Loucy (cell line): Measurements from ENCODE around the gene FER.

Source experiments
- H2AFZ ChIP-seq: fragments of 200-600 bp; sonication (generic); 2 replicates; pipeline ENCODE4 v1.6.0; 2016; ENCODE audit warnings: antibody characterized with exemption, mild to moderate bottlenecking, low read length, moderate library complexity
- H3F3A ChIP-seq: fragments of 200-600 bp; 2 replicates; pipeline ENCODE4 v1.6.0; 2016; ENCODE audit warnings: antibody characterized with exemption, low read depth, mild to moderate bottlenecking
- H3K27me3 ChIP-seq: fragments of 200-600 bp; sonication (generic); 2 replicates; pipeline ENCODE4 v1.6.1; 2014; ENCODE audit warnings: low read length, mild to moderate bottlenecking; ENCODE audit not compliant: insufficient read depth, poor library complexity, severe bottlenecking
- H3K36me3 ChIP-seq: fragments of 200-600 bp; sonication (generic); 2 replicates; pipeline ENCODE4 v1.6.1; 2016; ENCODE audit warnings: low read length; ENCODE audit not compliant: insufficient read depth
- H3K4me1 ChIP-seq: fragments of 200-600 bp; sonication (generic); 2 replicates; pipeline ENCODE4 v1.5.1; 2014; ENCODE audit warnings: low read length, mild to moderate bottlenecking; ENCODE audit not compliant: insufficient read depth, poor library complexity, severe bottlenecking
- H3K4me2 ChIP-seq: fragments of 200-600 bp; sonication (generic); 2 replicates; pipeline ENCODE4 v1.6.0; 2014; ENCODE audit warnings: antibody characterized with exemption, low read length, low read depth, mild to moderate bottlenecking; ENCODE audit not compliant: poor library complexity, severe bottlenecking
- H3K4me3 ChIP-seq: fragments of 200-600 bp; sonication (generic); 2 replicates; pipeline ENCODE4 v1.5.1; 2014; ENCODE audit warnings: low read length, mild to moderate bottlenecking, mixed read lengths; ENCODE audit not compliant: poor library complexity, severe bottlenecking
- H3K79me2 ChIP-seq: fragments of 200-600 bp; sonication (generic); 2 replicates; pipeline ENCODE4 v1.6.1; 2014; ENCODE audit warnings: low read length; ENCODE audit not compliant: insufficient read depth
- H3K9ac ChIP-seq: fragments of 200-600 bp; sonication (generic); 2 replicates; pipeline ENCODE4 v1.6.0; 2014; ENCODE audit warnings: mild to moderate bottlenecking, low read depth, low read length, moderate library complexity; ENCODE audit not compliant: poor library complexity, severe bottlenecking
- H3K9me2 ChIP-seq: fragments of 200-600 bp; sonication (generic); replicated peaks from 2 replicates; pipeline ENCODE4 v1.6.1; 2016; ENCODE audit warnings: low read depth, low read length, mixed read lengths
- H3K9me3 ChIP-seq: fragments of 200-600 bp; sonication (generic); 2 replicates; pipeline ENCODE4 v1.6.1; 2014; ENCODE audit warnings: mild to moderate bottlenecking, antibody characterized with exemption, low read length, low read depth; ENCODE audit not compliant: insufficient read depth
- H4K20me1 ChIP-seq: fragments of 200-600 bp; sonication (generic); 2 replicates; pipeline ENCODE4 v1.6.0; 2014; ENCODE audit warnings: antibody characterized with exemption, low read length, mild to moderate bottlenecking; ENCODE audit not compliant: insufficient read depth, poor library complexity, severe bottlenecking
- CTCF ChIP-seq: fragments of 200-600 bp; sonication (generic); conservative IDR thresholded peaks from 2 replicates; pipeline ENCODE4 v1.5.1; 2014; ENCODE audit warnings: mild to moderate bottlenecking, antibody characterized with exemption, low read length
- EZH2phosphoT487 ChIP-seq: fragments of 200-600 bp; IDR thresholded peaks from 2 replicates; pipeline ENCODE4 v1.6.1; 2018; ENCODE audit warnings: antibody characterized with exemption, mild to moderate bottlenecking, moderate library complexity, borderline replicate concordance

The FER gene

DNA sequence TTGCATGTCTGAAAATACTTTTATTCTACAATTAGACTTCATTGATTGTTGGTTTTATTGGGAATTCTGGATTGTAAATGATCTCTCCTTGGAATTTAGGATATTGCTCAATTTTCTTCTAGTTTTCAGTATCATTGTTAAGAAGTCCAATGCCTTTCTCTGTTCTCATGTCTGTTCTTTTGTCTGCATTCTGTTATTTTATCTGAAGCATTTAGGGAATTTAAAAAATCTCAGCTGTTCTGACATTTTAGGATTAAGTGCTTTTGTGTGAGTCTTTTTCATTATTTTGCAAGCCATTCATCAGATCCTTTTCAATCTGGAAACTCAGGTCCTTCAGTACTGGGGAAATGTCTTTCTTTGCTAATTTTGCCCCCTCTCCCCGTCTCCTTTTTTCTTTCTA is 4.4 kb upstream of the FER start:
- Histone ChIP-seq H4K20me1 (no peaks in the 10 kb centered on the region), H3K9me3 (no peaks in the 10 kb centered on the region)

GRCh38 chr5:108743846-108744245 is 3.9 kb upstream of the FER start:
- Histone ChIP-seq H3K9ac (no peak overlapping the region), H3K36me3 (no peaks in the 10 kb centered on the region), H3K4me1 (peaks cover 4% of the 10 kb centered on the region), H3K9me2 (no peaks in the 10 kb centered on the region), H2AFZ (no peak overlapping the region), H3K4me2 (no peak overlapping the region), H3K79me2 (no peaks in the 10 kb centered on the region), H3K9me3 (no peaks in the 10 kb centered on the region), H3K27me3 (no peaks in the 10 kb centered on the region), H4K20me1 (no peaks in the 10 kb centered on the region), H3K4me3 (no peak overlapping the region), H3F3A (no peaks in the 10 kb centered on the region)
- TF ChIP-seq EZH2phosphoT487 (no peak), CTCF (no peak)

More for the DNA sequence above, 4.4 kb upstream of the FER start:
- H3F3A ChIP-seq, result no peaks in the 10 kb centered on the region
- no peak overlapping the region for H3K4me2 ChIP-seq
- no peak for TF ChIP-seq CTCF
- no peak for TF ChIP-seq EZH2phosphoT487
- H3K4me3 ChIP-seq, result no peak overlapping the region
- no peak overlapping the region for H2AFZ ChIP-seq
- H3K79me2 ChIP-seq, result no peaks in the 10 kb centered on the region
- no peaks in the 10 kb centered on the region for H3K36me3 ChIP-seq
- no peak overlapping the region for H3K9ac ChIP-seq
- no peaks in the 10 kb centered on the region for H3K27me3 ChIP-seq
- peaks cover 4% of the 10 kb centered on the region for H3K4me1 ChIP-seq
- no peaks in the 10 kb centered on the region for H3K9me2 ChIP-seq

- no peak for TF ChIP-seq CTCF
- TF ChIP-seq EZH2phosphoT487, result no peak
- Histone ChIP-seq H3K79me2 (no peaks in the 10 kb centered on the region), H2AFZ (0 out of 2 replicates have a peak overlapping the region, but pooled peaks have one; percentile 87), H3F3A (no peaks in the 10 kb centered on the region), H3K9me3 (no peaks in the 10 kb centered on the region), H4K20me1 (no peaks in the 10 kb centered on the region), H3K36me3 (no peaks in the 10 kb centered on the region), H3K9ac (peak overlapping the region; percentile 83), H3K4me1 (peaks cover 9% of the 10 kb centered on the region), H3K4me3 (peak overlapping the region; percentile 89), H3K9me2 (no peaks in the 10 kb centered on the region), H3K27me3 (no peaks in the 10 kb centered on the region), H3K4me2 (peak overlapping the region; percentile 88)
Measured at GRCh38 chr5:108747111-108747773, 455 bp upstream of the FER start.
